Erythroblast (primary cell): ENCODE data around the gene ACOD1.
A peak's percentile ranks its signal among the peaks of the same experiment; 100 is the strongest.

Experiments used
- DNase-seq, 2 experiments: peaks; one replicate each; lab custom pipeline; 2025; lab: John Stamatoyannopoulos, UW
- GATA1 ChIP-seq: IDR thresholded peaks from 2 replicates; pipeline ENCODE4 v1.6.1; 2011; ENCODE audit warnings: low read depth, mild to moderate bottlenecking, control low read depth, low read length, moderate library complexity
- POLR2A ChIP-seq: IDR thresholded peaks from 2 replicates; pipeline ENCODE4 v1.6.1; 2011; ENCODE audit warnings: mild to moderate bottlenecking, low read length

ACOD1 gene

DNA sequence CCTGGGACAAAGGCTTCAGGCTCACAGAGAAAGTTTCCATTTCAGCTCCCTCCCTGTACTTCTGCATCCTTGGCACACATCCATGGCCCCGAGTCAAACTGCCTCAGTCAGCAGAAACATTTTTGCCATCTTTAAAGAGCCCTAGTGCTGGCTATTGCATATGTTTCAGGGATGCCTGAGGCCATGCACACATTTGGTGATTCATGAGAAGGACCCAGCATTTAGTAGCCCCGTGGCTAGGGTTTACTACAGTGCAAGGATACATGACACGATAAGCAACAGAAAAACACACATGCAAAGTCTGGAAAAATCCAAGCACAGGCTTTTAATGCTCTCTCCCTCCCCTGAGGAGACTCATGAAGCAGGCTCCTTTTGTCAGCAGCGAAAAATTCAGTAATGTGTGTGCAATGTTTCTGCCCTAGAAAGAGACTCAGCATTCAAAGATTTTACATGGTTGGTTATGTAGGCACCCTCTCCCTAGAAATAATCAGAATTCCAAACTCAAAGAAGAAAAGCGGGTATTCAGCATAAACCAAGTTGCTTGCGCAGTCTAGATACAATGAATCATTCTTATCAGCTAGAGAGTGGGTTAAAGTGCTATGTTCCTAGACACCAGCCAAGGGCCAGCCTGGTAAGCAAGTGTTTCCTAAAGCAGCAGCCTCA lies 17.6 kb downstream of the ACOD1 start:
- no peak for TF ChIP-seq GATA1
- TF ChIP-seq POLR2A: no peak
- peak in 1 of 2 experiments; percentile 16 for DNase-seq

- DNase-seq: no peak
- TF ChIP-seq GATA1 (no peak), POLR2A (no peak)
Observed at GRCh38 chr13:76967031-76967430, 18.7 kb downstream of the ACOD1 start.

DNA sequence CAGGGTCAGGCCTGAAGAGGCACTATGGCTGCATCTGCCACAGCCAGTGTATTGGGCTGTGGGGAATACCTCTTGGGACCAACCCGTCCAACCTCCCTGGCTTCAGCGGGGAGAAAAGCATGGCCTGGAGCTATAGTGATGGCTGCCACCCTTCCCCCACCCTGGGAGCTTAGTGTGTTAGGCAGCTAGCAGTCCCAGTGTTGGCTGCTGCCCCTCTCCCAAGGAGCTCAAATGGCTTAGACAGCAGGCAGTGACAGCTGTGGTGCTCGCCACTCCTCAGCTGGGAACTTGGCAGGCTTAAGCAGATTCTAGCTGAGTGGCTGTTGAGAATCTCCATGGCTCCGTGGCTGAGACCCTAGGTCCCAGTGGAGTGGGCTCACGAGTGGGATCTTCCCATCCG lies 19.7 kb downstream of the ACOD1 start:
- TF ChIP-seq GATA1: no peak
- no peak for TF ChIP-seq POLR2A
- no peak for DNase-seq

DNA sequence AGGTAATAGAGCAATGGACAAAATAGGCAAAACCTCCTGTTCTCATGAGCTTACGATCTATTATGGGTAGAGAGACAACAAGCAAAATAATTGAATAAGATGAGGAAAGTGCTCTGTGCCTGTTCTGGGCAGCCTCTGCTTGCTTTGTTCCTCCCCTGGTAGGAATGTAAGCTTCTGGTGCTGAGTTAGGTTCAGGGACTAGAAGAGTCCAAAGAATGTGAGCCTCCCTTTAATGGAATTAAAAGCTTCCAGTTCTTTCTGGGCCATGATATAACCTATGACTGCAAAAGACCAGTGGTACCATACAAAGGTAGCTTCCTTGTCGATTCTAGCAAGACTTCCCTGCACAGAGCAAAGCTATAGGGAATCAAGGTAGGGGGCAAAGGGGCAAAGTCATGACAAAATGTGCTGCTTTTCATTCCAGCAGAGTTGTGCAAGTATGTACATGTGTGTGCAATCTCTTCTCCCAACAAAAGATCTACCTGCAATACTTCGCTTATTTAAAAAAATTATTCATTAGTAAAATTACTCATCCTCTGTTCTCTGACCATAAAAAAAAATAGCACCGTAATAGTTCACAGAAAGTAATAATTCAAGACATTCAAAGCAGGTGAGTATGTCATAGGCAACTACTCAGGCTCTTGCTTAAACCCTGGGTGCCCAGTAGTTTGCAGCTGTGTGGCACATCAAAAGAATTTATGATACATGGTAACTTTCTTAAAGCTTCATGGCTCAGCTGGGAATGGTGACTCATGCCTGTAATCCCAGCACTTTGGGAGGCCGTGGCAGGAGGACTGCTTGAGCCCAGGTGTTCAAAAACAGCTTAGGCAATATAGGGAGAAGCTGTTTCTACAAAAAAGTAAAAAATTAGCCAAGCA lies 21.4 kb downstream of the ACOD1 start:
- TF ChIP-seq GATA1 (no peak), POLR2A (no peak)
- DNase-seq: no peak

DNA sequence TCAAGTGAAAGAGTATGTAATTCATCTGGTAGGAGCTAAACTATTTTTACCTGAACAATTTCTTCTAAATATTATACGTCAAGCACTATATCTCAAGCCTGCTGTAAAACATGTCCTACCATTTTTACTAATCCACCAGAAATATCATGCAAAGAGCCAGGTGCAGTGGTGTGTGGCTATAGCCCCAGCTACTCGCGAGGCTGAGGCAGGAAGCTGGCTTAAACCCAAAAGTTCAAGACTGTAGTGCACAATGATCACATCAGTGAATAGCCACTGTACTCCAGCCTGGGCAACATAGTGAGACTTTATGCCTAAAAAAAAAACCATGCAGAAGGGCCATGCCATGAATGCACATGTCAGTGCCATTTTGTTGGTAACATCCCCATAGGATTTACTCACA lies 22.9 kb downstream of the ACOD1 start:
- TF ChIP-seq GATA1: no peak
- no peak for TF ChIP-seq POLR2A
- DNase-seq: peak; percentile 21 to 34

- TF ChIP-seq POLR2A: no peak
- no peak for TF ChIP-seq GATA1
- DNase-seq: peak; percentile 71 to 79
Observed at GRCh38 chr13:76971851-76972829, 23.8 kb downstream of the ACOD1 start.

- DNase-seq: no peak
- TF ChIP-seq POLR2A (no peak), GATA1 (no peak)
Observed at GRCh38 chr13:76973920-76974617, 25.8 kb downstream of the ACOD1 start.

GRCh38 chr13:76974618-76974975 lies 26.3 kb downstream of the ACOD1 start:
- TF ChIP-seq GATA1 (no peak), POLR2A (no peak)
- DNase-seq: no peak

DNA sequence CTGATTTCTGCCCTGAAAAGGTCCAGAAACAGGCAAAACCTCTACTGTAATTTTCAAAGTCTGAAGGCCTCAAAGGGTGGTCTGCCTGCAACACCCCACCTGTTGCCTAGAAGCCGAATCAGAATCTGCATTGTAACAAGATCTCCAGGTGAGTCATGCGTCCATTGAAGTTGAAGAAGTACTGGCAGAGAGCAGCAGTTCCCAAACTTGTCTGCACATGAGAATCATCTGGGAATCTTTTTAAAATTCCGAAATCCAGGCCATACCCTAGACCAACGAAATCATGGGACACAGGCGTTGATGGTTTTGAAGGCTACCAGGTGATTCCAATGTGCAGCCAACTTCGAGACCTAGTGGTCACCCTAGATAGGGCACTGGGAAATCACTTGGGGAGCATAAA lies 27.6 kb downstream of the ACOD1 start:
- DNase-seq: no peak
- no peak for TF ChIP-seq POLR2A
- no peak for TF ChIP-seq GATA1

GRCh38 chr13:76976490-76976889 lies 28.2 kb downstream of the ACOD1 start:
- no peak for DNase-seq
- TF ChIP-seq POLR2A (no peak), GATA1 (no peak)

DNA sequence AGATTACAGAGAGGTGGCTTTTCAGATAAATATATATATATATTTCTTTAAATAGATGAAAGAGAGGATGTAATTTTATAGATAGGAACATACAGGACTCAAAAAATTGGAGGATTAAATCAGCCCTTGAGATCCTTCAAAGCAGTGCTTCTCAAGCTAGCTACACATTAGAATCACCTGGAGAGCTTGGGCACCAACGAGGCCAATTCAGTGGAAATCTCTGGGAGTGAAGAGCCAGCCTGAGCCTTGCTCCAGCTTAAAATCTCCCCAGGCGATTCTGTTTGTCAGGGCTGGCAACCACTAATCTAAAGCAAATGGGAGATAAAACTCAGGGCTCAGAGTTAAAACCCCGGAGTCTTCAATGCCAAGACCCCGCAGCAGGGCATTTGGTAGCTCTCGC lies 28.6 kb downstream of the ACOD1 start:
- TF ChIP-seq POLR2A (no peak), GATA1 (no peak)
- no peak for DNase-seq

- DNase-seq: peak; percentile 73 to 85
Observed at GRCh38 chr13:76980075-76980718, 31.9 kb downstream of the ACOD1 start.

GRCh38 chr13:76982061-76982460 lies 33.8 kb downstream of the ACOD1 start:
- TF ChIP-seq GATA1 (no peak), POLR2A (no peak)
- no peak for DNase-seq

More at GRCh38 chr13:76980075-76980718, 31.9 kb downstream of the ACOD1 start:
- TF ChIP-seq GATA1 (no peak), POLR2A (no peak)
